AG04449 (cell line): ENCODE data around the gene TMEM41A.

ENCODE experiments used
- CTCF ChIA-PET: fragments of 350-600 bp; formaldehyde crosslinking; extraction: SDS; loops from one replicate; lab custom pipeline; 2021; ENCODE audit warnings: antibody characterized with exemption; lab: Yijun Ruan, JAX
- POLR2A ChIA-PET: fragments of 400-600, 350-600 bp; formaldehyde crosslinking; extraction: SDS; loops from one replicate; lab custom pipeline; 2020; ENCODE audit warnings: antibody characterized with exemption, inconsistent platforms; lab: Yijun Ruan, JAX
- DNase-seq: peaks from one replicate; pipeline ENCODE4 v3.0.0-alpha.2; 2010; ENCODE audit warnings: low read depth, low spot score
- H3K4me3 ChIP-seq: 2 replicates; pipeline ENCODE4 v1.5.1; 2011; ENCODE audit warnings: low read depth, mild to moderate bottlenecking, control low read depth, low read length
- TF ChIP-seq, protein P1 (sequence below): IDR thresholded peaks from one replicate; pipeline ENCODE4 v1.5.1; 2011; ENCODE audit warnings: mild to moderate bottlenecking, moderate library complexity, low read length, control low read depth, inconsistent platforms; ENCODE audit not compliant: insufficient read depth; ENCODE audit errors: missing control alignments

Gene TMEM41A

DNA sequence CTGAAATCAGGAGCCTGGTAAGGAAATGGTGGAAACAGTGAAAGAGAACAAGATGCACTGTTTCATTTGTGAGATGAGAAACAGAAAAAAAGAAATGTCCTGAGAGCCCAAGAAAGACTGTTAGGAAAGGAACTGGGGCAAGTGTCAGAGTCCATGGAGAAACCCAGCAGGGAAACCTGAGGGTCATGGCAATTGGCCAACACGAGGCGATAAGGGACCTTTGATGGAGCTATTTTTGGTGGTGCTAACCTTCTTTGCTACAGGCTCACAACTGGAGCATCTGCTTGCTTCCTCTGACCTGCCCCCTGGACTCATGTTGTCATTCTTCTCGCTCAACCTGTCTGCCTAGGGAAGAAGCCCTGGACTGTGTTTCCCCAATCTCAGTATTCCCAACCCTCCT lies 4.2 kb upstream of the TMEM41A start:
- POLR2A ChIA-PET, result no interaction called here
- no peak overlapping the region for H3K4me3 ChIP-seq
- TF ChIP-seq, protein P1, sequence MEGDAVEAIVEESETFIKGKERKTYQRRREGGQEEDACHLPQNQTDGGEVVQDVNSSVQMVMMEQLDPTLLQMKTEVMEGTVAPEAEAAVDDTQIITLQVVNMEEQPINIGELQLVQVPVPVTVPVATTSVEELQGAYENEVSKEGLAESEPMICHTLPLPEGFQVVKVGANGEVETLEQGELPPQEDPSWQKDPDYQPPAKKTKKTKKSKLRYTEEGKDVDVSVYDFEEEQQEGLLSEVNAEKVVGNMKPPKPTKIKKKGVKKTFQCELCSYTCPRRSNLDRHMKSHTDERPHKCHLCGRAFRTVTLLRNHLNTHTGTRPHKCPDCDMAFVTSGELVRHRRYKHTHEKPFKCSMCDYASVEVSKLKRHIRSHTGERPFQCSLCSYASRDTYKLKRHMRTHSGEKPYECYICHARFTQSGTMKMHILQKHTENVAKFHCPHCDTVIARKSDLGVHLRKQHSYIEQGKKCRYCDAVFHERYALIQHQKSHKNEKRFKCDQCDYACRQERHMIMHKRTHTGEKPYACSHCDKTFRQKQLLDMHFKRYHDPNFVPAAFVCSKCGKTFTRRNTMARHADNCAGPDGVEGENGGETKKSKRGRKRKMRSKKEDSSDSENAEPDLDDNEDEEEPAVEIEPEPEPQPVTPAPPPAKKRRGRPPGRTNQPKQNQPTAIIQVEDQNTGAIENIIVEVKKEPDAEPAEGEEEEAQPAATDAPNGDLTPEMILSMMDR, result no peak
- DNase-seq, result no peak
- CTCF ChIA-PET, result interaction anchor here (1.4 to 1.5 kb wide), 2 partner anchors 56 to 73 kb away, joined by 3 to 5 read pairs; no protein-coding TSS in a partner anchor

DNA sequence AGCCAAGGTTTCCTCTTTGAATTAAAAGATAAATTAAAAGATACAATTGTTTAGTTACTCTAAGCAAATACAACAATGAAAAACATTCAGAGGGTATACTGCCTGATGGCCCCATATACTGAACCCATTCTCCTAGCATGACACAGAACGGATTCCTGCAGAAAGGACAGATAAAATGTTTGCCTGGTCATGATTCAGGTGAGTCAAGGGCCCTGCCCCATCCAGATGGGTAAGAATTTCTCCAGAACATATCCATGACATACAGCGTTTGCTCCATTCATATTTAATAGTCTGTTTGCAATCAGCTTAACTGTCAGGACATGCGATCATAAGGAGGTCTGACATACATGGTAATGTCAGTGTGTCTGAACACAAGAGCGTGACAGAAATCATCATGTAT lies 8.6 kb downstream of the TMEM41A start:
- POLR2A ChIA-PET, result no interaction called here
- no peak overlapping the region for H3K4me3 ChIP-seq
- DNase-seq, result no peak
- CTCF ChIA-PET, result no interaction called here
- TF ChIP-seq, protein P1, result no peak

DNA sequence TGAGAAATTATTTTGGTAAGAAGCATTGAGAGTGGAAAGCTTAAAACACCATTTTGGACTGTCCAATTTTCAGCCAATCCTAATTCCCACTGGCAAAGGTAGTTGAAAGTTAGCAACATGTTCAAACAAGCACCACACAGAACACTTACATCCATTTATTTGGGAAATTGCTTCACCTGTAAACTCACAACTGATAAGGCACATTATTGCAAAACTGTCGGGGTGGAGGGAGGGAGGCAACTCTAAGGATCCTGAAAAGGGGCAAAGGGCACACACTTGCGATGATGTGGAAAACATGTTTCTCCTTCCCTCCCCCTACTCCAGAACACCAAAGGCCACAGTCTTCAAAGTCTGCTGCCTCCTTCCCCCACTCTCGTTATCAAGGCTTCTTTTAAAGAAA lies 9.4 kb downstream of the TMEM41A start:
- POLR2A ChIA-PET, result no interaction called here
- no peak for DNase-seq
- no peak overlapping the region for H3K4me3 ChIP-seq
- TF ChIP-seq, protein P1, result no peak
- CTCF ChIA-PET, result interaction anchor here (1.0 to 1.2 kb wide), 2 partner anchors 28 to 71 kb away, joined by 3 to 4 read pairs; no protein-coding TSS in a partner anchor

DNA sequence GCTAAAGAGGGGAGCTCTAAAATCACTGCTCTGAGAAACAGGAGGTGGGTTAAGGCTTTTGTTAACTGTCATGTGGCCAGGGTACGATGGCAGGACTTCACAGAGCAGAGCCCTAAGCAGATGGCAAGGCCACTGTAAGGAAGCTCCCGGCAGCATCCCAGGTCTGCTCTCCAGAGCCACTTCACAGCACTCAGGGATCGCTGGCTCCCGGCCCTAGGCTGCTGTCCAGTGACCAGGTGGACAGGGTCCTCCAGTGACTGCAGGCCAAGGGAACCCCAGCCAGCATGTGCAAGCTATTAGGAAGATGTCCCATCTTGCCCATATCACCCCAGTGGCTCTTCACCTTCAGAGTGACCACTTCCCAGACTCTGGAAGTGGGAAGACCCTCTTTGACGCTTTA lies 10.4 kb downstream of the TMEM41A start:
- TF ChIP-seq, protein P1, result no peak
- no peak for DNase-seq
- no peak overlapping the region for H3K4me3 ChIP-seq
- ChIA-PET CTCF (interaction anchor here (1.2 kb wide), 1 partner anchor 27 kb away, joined by 4 read pairs; no protein-coding TSS in a partner anchor), POLR2A (no interaction called here)

DNA sequence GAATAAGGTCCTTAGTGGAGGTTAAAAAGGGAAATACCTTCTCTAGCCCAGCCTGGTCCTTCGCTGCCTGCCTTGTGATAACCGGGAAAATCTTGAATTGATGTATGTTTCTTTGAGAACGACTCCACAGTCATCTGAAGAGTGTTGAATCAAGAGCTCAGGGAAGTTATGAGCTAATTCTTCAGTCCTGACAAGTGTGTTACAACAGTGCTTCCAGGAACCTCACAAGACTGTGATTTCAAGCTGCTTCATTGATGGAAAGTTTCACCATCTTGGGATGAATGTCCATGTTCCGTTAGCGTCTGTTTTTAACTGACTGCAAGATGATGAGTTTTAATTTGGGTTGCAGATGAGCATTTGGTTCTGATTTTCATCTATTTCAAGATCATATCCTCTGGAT lies 12.4 kb downstream of the TMEM41A start:
- ChIA-PET POLR2A (no interaction called here), CTCF (interaction anchor here (1.4 to 1.6 kb wide), 2 partner anchors 25 to 73 kb away, joined by 4 to 5 read pairs; no protein-coding TSS in a partner anchor)
- TF ChIP-seq, protein P1, result no peak
- H3K4me3 ChIP-seq, result no peak overlapping the region
- no peak for DNase-seq

DNA sequence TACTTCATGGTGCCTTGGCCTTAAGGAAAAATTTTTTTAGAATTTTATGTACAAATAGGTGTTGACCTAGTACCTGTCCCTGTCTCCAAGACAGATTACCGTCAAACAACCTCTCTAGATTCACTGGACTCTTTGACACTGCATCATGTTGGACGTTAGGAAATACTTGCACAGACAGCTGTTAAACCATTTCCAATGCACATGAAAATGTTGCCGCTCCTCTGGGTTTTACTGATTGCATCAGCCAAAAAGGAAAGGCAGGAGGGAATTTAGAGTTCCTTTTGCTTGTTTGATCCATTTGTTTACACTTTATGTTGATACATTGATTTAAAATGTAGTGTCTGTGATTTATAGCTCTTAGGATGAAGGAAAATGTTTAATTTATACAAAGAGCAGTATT lies 14.5 kb downstream of the TMEM41A start:
- CTCF ChIA-PET, result no interaction called here

More for the DNA sequence above, 14.5 kb downstream of the TMEM41A start:
- TF ChIP-seq, protein P1, result no peak
- DNase-seq, result no peak
- POLR2A ChIA-PET, result no interaction called here
- H3K4me3 ChIP-seq, result no peak overlapping the region
